Activated CD4-positive, alpha-beta T cell treated with anti-CD3 and anti-CD28 coated beads for 36 hours (primary cell): ENCODE data around the gene RRP9. TPM values are rescaled to one million over a fixed set of nuclear protein-coding genes. Genes with fewer than 3 reads are reported as not detected.

Experiments used
- ATAC-seq: fragments of 200-7000 bp; cut with Tn5 transposase; one replicate; pipeline ENCODE4 v1.10.0; 2021; ENCODE audit warnings: mild to moderate bottlenecking, moderate library complexity
- CTCF ChIA-PET: fragments of 350-600 bp; sonication (Branson Sonifier 250); formaldehyde crosslinking; loops from one replicate; lab custom pipeline; 2021; ENCODE audit warnings: antibody characterized with exemption; lab: Charles Lee
- POLR2A ChIA-PET: fragments of 350-600 bp; sonication (Branson Sonifier 250); formaldehyde crosslinking; loops from one replicate; lab custom pipeline; 2021; ENCODE audit warnings: antibody characterized with exemption, inconsistent platforms; lab: Charles Lee
- DNase-seq: peaks from one replicate; pipeline ENCODE4 v3.0.0-alpha.2; 2020
- H3K27ac Mint-ChIP-seq: one replicate; pipeline ENCODE4 v1.8.0; 2021; ENCODE audit warnings: mixed read lengths
- H3K27me3 Mint-ChIP-seq: one replicate; pipeline ENCODE4 v1.8.0; 2021; ENCODE audit warnings: mixed read lengths
- H3K36me3 Mint-ChIP-seq: one replicate; pipeline ENCODE4 v1.8.0; 2021; ENCODE audit warnings: low read depth, mixed read lengths
- H3K4me1 Mint-ChIP-seq: one replicate; pipeline ENCODE4 v1.8.0; 2021; ENCODE audit warnings: mixed read lengths
- H3K4me3 Mint-ChIP-seq: one replicate; pipeline ENCODE4 v1.8.0; 2021; ENCODE audit warnings: mild to moderate bottlenecking, moderate library complexity, mixed read lengths
- H3K9me3 Mint-ChIP-seq: one replicate; pipeline ENCODE4 v1.8.0; 2021; ENCODE audit warnings: low read depth, mixed read lengths
- intact Hi-C, 2 experiments: fragments of 100-400 bp; cut with DNase I in 1 of 2; cut with micrococcal nuclease in 1 of 2; formaldehyde crosslinking; loops; one replicate each; pipeline versions ENCODE4 v1.14.2 to v1.15.1; 2022 to 2024; cut with DNase I, micrococcal nuclease
- total RNA-seq, 2 experiments: library from RNA; stranded (reverse); gene quantifications; one replicate each; pipeline ENCODE4 v1.2.3, GENCODE V29; 2021

Gene RRP9
- total RNA-seq, 2 experiments from 2014 or later = 38.2 to 39.3 TPM

DNA sequence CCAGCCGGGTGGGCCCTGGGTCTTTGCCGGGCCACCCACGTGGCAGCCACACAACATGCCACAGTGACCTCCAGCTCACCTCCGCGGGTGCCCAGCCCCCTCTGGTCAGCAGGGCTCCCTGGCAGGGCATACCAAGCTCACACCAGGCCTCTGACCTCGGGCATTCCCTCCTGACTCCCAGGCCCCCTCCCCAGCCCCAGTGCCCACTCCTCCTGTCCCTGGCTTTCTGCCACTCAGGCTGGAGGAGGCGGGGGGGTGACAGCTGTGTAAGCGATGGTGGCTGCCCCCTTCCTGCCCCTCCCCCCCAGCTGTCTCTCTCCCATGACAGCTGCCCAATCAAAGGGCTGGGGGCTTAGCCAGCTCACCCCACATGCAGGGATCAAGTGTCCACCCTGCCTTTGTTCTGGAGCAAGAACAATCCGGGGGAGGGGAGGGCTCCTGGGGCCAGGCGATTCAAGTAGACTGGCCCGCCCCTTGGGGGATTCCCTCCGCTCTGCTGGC lies 22.3 kb upstream of the RRP9 start:
- H3K27me3 Mint-ChIP-seq = no peaks in the 10 kb centered on the region
- intact Hi-C loops = no loop called here
- ChIA-PET CTCF (interaction anchor here (0.8 to 3.1 kb wide), 3 partner anchors 10 to 29 kb away, joined by 3 to 14 read pairs (median 7); partner anchors contain the start of gene ABHD14B), POLR2A (no interaction called here)
- peaks cover 12% of the 10 kb centered on the region for H3K4me1 Mint-ChIP-seq
- H3K4me3 Mint-ChIP-seq = no peak overlapping the region
- H3K9me3 Mint-ChIP-seq = no peaks in the 10 kb centered on the region
- H3K36me3 Mint-ChIP-seq = peaks cover 1% of the 10 kb centered on the region
- H3K27ac Mint-ChIP-seq = no peak overlapping the region
- DNase-seq = no peak
- no peak for ATAC-seq

DNA sequence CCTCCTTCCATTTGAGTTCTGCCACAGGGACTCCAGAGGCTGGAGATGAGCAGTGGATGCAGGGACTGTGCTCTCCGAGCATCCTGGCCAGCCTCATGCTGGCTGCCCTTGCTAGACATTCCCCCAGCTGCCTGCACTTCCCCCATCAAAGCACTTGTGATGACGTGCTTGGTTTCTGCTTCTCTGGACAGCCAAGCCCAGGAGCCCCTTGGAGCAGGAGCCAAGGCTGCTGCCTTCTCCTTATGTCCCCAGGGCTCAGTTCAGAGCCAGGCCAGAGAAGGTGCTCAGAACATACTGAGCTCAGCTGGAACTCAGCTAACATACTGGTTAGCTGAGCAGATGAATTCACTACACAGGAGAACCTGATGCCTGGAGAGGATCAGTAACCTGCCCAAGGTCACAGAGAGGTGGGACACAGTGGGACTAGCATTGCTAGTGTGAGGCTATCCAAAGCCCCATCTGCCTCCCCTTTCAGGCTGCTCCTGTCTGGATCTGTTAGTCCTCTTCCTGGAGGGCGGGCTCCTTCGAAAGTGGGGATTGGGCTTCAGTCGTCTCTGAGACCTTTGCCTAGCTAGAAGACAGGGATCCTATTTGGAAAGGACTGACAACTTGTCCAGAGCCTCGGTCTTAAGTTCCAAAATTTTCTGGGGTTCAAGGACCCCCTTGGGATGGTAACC lies 21.3 kb upstream of the RRP9 start:
- POLR2A ChIA-PET = no interaction called here
- no peak for ATAC-seq
- no peaks in the 10 kb centered on the region for H3K36me3 Mint-ChIP-seq
- no peaks in the 10 kb centered on the region for H3K27me3 Mint-ChIP-seq
- CTCF ChIA-PET = interaction anchor here (0.8 to 3.1 kb wide), 4 partner anchors 11 to 28 kb away, joined by 3 to 14 read pairs (median 6); partner anchors contain the start of genes ABHD14B, PARP3 and RRP9
- peaks cover 4% of the 10 kb centered on the region for H3K4me1 Mint-ChIP-seq
- intact Hi-C loops = no loop called here
- no peaks in the 10 kb centered on the region for H3K9me3 Mint-ChIP-seq
- no peak overlapping the region for H3K4me3 Mint-ChIP-seq
- DNase-seq = no peak
- no peak overlapping the region for H3K27ac Mint-ChIP-seq

DNA sequence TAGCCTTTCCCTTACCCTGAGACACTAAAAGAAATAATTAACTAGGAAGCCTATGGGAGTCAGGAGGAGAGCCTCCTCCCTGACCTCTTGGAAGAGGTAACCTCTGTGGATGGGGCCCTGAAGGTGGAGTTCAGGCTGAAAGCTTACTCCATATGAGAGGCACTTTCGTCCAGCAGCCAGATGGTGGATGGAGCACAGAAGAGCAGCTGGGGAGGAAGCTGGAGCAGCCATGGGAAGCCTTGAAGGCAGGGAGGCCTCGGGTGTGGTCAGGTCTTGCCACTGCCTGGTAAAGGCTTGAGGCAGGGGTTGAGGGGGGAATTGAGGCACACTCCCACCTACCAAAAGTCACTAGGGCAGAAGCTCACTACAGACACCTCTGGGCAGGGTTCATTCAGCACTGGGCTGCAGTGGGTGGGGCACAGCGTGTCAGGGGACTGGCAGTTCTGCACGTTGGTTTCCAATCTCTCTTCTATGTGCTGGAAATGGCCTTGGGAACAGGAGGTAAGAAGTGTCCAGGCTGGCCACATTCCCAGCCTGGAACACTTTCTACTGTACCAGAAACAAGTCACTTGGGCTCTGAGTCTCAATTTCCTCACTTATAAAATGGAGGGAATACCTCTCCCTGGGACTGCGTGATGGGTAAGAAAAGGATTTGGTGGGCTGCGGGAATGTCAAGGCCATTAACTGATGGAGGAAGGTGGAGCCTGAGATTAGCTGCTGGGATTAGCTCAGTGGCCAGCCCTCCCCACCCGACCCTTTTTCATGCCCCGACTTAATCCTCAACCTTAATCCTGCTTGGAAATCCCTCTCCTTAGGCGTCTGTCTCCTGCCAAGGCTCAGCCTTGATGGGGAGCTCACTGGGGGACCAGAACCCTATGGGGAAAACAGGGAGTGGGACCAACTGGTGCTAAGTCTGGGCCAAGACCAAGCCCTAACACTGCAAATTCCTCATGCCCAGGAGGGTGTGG lies 20.2 kb upstream of the RRP9 start:
- no peak overlapping the region for H3K4me3 Mint-ChIP-seq
- no peaks in the 10 kb centered on the region for H3K9me3 Mint-ChIP-seq
- H3K27me3 Mint-ChIP-seq = no peaks in the 10 kb centered on the region
- intact Hi-C loops = no loop called here
- H3K27ac Mint-ChIP-seq = no peak overlapping the region
- POLR2A ChIA-PET = no interaction called here
- DNase-seq = no peak
- no peak for ATAC-seq
- peaks cover 1% of the 10 kb centered on the region for H3K36me3 Mint-ChIP-seq
- peaks cover 2% of the 10 kb centered on the region for H3K4me1 Mint-ChIP-seq
- CTCF ChIA-PET = interaction anchor here (1.1 to 3.1 kb wide), 5 partner anchors 12 to 20 kb away, joined by 5 to 14 read pairs (median 6); partner anchors contain the start of genes ABHD14A, ABHD14B, PARP3 and RRP9

DNA sequence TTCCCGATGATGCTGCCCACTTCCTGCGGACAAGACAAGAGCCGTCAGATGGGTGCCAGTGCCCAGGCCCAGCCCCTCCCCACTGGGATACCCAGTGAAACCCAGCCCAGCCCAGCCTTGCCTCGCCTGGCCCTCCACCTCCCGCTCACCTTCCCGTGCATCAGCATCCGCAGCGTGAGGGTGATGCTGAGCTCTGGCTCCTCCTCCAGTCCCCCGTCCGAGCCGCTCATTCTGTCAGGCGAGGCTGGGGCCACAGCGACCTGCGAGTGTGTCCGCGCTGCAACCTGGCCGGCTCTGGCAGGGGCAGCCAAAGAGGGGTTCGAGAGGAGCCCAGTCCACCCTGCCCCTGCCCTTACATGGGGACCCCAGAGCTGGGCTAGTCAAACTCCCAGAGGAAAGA lies 19.3 kb upstream of the RRP9 start:
- no peak overlapping the region for H3K4me3 Mint-ChIP-seq
- H3K4me1 Mint-ChIP-seq = peaks cover 4% of the 10 kb centered on the region
- ATAC-seq = no peak
- H3K9me3 Mint-ChIP-seq = no peaks in the 10 kb centered on the region
- DNase-seq = no peak
- intact Hi-C loops = no loop called here
- CTCF ChIA-PET = interaction anchor here (1.1 to 1.8 kb wide), 2 partner anchors 13 to 19 kb away, joined by 5 to 6 read pairs; partner anchors contain the start of genes ABHD14A, ABHD14B and RRP9
- peaks cover 2% of the 10 kb centered on the region for H3K27me3 Mint-ChIP-seq
- H3K27ac Mint-ChIP-seq = no peak overlapping the region
- POLR2A ChIA-PET = no interaction called here
- peaks cover 1% of the 10 kb centered on the region for H3K36me3 Mint-ChIP-seq

DNA sequence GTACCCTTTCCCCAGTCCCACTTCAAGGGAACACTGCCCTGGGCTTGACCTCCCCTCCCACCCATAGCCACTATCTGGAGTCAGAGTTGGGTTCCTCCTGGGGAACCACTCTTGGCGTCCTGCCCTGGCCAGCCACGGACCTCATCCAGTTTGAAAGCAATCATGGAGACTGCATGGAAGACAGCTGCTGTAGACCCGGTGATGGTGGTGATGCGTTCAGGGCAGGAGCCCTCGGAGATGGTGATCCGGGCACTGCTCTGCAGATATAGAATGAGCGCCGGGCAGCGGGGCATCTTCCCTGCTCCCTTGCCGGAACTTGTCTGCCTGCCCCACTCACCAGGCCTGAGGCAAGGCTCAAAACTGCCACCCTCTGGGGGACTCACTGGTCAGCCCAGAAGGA lies 18.7 kb upstream of the RRP9 start:
- H3K27me3 Mint-ChIP-seq = peaks cover 2% of the 10 kb centered on the region
- POLR2A ChIA-PET = no interaction called here
- peaks cover 4% of the 10 kb centered on the region for H3K4me1 Mint-ChIP-seq
- peaks cover 1% of the 10 kb centered on the region for H3K36me3 Mint-ChIP-seq
- no peak overlapping the region for H3K27ac Mint-ChIP-seq
- no peak overlapping the region for H3K4me3 Mint-ChIP-seq
- CTCF ChIA-PET = interaction anchor here (1.8 kb wide), 1 partner anchor 14 kb away, joined by 5 read pairs; the partner anchor contains the start of genes ABHD14A and ABHD14B
- H3K9me3 Mint-ChIP-seq = no peaks in the 10 kb centered on the region
- ATAC-seq (no peak), DNase-seq (no peak)
- intact Hi-C loops = no loop called here

DNA sequence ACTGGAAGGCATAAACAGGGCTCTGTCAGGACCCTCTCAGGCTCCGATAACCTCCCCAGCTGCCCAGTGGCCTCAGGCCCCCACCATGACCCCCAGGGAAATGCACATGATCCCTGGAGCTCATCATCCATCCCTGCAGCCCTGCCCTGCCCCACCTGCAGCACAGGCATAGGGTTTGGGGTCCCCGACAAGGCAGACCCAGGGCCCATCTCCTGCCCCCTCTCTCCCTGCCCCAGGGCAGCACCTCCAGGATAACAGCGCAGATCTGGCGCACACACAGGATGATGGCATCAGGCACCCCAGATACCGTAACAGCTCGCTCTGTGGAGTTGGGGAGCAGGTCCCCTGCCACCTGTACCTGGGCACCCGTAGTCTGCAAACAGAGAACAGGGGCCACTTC lies 17.9 kb upstream of the RRP9 start:
- H3K9me3 Mint-ChIP-seq = no peaks in the 10 kb centered on the region
- peaks cover 9% of the 10 kb centered on the region for H3K27me3 Mint-ChIP-seq
- H3K4me3 Mint-ChIP-seq = no peak overlapping the region
- ATAC-seq (no peak), DNase-seq (no peak)
- ChIA-PET CTCF (no interaction called here), POLR2A (no interaction called here)
- peaks cover 4% of the 10 kb centered on the region for H3K4me1 Mint-ChIP-seq
- peaks cover 1% of the 10 kb centered on the region for H3K36me3 Mint-ChIP-seq
- H3K27ac Mint-ChIP-seq = no peak overlapping the region
- intact Hi-C loops = no loop called here

DNA sequence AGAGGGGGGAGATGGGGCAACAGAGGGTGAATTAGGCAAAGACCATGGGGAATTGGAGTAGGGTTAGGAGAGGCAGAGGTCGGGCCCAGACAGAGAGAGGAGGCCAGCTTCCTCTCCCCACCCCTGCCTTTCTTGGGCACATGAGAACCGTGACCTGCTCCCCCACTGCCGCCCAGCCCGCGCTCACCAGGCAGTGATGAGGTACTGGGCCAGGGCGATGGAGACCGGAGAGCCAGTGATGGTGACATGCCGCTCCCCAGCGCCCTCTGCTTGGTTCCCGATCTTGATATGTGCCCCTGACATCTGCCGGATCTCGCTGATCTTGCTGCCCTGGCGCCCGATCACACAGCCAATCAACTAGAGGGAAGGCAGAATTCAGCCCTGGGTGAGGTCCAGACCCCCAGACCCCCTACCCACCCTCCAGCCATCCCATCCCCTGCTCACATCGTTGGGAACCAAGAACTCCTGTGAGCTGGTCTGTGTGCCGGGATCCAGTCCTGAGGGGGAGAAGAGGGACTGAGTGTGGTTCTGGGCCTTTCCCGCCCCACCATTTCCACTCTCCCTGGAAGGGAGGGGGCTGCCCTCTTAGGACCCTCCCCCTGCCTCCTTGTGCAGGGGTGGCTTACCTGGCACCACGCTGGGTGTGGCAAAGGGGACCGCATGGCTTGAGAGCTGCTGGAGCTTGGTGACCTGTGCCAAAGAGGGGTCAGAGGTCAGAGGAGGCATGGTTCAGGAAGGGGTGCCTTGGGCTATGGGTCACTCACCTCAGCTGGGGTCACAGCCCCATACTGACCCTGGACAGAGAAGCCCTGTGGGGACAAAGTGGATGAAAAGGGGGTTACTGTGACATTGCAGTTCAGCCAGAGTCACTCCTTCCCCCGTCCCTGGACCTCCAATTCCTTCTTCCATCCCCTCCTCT lies 17.2 kb upstream of the RRP9 start:
- peaks cover 1% of the 10 kb centered on the region for H3K36me3 Mint-ChIP-seq
- H3K9me3 Mint-ChIP-seq = no peaks in the 10 kb centered on the region
- no peak overlapping the region for H3K4me3 Mint-ChIP-seq
- ChIA-PET CTCF (no interaction called here), POLR2A (no interaction called here)
- no peak for ATAC-seq
- H3K27me3 Mint-ChIP-seq = peaks cover 15% of the 10 kb centered on the region
- no peak for DNase-seq
- intact Hi-C loops = no loop called here
- no peak overlapping the region for H3K27ac Mint-ChIP-seq
- H3K4me1 Mint-ChIP-seq = peaks cover 4% of the 10 kb centered on the region

DNA sequence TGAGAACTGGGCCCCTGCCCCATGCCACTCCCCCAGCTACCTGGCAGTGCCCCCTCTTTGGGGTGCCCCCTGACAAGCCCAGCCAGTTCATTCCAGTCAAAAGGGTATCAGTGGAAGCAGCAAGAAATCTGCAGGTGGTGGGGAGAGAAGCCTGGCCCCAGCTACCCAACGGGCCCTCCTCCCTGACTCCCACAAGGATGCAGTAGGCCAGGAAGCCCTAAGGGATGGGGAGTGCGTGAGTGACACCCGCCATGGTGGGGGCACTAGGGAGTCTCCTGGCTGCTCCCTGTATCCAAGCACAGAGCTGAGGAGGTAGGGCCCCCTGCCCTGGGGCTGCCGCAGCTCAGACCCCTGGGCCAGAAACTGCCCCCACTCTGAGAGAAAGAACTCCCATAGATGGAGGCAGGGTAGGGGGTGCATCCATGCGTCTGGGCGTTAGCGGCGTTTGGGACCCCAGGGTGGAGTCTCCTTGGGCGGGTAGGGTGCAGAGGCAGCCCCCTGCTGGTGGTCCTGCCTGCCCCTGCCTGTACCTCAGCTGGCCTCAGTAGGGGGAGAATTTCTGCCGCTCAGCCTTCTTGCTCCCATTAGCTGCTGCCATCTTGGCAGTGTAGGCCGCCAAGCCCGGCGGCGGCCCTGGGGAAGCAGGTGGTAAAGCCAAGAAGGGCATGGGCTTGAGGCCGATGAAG lies 16.0 kb upstream of the RRP9 start:
- Mint-ChIP-seq H3K27me3 (peaks cover 20% of the 10 kb centered on the region), H3K27ac (no peak overlapping the region), H3K36me3 (peaks cover 1% of the 10 kb centered on the region), H3K4me3 (no peak overlapping the region), H3K4me1 (peaks cover 4% of the 10 kb centered on the region), H3K9me3 (no peaks in the 10 kb centered on the region)
- ChIA-PET POLR2A (no interaction called here), CTCF (interaction anchor here (0.6 to 1.1 kb wide), 5 partner anchors 11 to 1574 kb away, joined by 3 to 5 read pairs (median 4); partner anchors contain the start of genes ABHD14B, ACY1, PARP3 and RRP9)
- intact Hi-C loops = no loop called here
- ATAC-seq (no peak), DNase-seq (no peak)

DNA sequence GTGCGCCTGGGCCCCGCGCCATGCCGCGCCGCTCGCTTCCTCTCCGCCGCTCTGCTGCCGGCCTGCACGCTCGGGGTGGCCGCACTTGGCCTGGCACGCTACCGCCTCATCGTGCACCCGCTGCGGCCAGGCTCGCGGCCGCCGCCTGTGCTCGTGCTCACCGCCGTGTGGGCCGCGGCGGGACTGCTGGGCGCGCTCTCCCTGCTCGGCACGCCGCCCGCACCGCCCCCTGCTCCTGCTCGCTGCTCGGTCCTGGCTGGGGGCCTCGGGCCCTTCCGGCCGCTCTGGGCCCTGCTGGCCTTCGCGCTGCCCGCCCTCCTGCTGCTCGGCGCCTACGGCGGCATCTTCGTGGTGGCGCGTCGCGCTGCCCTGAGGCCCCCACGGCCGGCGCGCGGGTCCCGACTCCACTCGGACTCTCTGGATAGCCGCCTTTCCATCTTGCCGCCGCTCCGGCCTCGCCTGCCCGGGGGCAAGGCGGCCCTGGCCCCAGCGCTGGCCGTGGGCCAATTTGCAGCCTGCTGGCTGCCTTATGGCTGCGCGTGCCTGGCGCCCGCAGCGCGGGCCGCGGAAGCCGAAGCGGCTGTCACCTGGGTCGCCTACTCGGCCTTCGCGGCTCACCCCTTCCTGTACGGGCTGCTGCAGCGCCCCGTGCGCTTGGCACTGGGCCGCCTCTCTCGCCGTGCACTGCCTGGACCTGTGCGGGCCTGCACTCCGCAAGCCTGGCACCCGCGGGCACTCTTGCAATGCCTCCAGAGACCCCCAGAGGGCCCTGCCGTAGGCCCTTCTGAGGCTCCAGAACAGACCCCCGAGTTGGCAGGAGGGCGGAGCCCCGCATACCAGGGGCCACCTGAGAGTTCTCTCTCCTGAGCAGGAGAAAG lies 14.4 kb upstream of the RRP9 start:
- POLR2A ChIA-PET = interaction anchor here (0.6 kb wide), 1 partner anchor 37 kb away, joined by 4 read pairs; no protein-coding TSS in a partner anchor
- Mint-ChIP-seq H3K36me3 (peaks cover 1% of the 10 kb centered on the region), H3K4me1 (peaks cover 4% of the 10 kb centered on the region), H3K9me3 (no peaks in the 10 kb centered on the region), H3K27me3 (peaks cover 22% of the 10 kb centered on the region), H3K27ac (no peak overlapping the region), H3K4me3 (no peak overlapping the region)
- CTCF ChIA-PET = interaction anchor here (1.0 kb wide), 1 partner anchor 18 kb away, joined by 3 read pairs; the partner anchor contains the start of gene ABHD14B
- ATAC-seq = peak; percentile 76
- DNase-seq = peak; percentile 61
- intact Hi-C loops = no loop called here
